ENCODE results near the gene GATD1.

DNA sequence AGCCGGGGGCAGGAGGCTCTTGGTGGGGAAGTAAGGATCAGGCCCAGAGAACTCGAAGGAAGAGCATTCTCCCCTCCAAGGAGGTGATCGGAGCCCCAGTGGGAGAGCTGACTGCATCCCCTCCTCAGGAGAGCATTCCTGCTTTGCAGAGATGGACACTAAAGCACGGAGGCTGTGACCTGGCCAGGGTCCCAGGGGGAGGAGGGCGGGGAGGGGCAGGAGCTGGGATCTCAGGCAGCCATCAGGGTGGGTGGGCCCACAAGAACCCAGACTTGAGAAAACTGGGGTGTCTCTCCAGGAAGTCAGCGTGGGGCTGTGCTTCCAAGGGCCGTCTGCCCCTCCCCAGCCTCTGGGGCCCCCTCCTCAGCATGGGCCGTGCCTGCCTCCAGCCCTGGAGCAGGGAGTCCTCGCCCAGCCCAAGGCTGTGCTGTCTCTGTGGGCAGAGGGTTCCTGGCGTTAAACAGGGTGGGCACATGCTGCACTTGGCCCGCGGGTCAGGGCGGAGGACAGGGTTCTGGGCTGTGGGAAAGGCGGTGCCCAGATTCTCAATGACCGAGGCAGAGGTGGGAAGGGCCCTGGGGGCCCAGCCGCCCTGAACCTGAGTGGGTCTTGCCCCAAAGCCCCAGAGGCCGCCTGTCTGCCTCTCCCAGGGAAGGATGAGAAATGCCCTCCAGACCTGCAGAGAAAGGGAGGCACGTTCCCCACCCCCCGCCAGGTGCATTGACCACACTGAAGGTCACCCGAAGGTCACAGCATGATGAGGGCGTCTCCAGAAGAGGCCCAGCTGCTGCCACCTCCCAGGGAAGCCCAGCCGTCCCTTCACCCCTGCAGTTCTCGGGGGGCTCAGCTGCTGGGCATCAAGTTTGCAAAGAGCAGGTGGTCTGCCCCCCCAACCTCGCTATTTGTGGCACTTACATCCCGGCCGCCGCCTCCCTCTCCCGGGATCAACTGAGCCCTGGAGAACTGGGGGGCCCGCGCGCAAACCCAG lies 12.0 kb upstream of the GATD1 start:
- no peak for TF ChIP-seq EZH2 (IDR thresholded peaks at IDR 0.05; ENCODE audit: borderline replicate concordance, insufficient read depth, low read depth, low read length, poor library complexity, severe bottlenecking)
- TF ChIP-seq, protein P1, sequence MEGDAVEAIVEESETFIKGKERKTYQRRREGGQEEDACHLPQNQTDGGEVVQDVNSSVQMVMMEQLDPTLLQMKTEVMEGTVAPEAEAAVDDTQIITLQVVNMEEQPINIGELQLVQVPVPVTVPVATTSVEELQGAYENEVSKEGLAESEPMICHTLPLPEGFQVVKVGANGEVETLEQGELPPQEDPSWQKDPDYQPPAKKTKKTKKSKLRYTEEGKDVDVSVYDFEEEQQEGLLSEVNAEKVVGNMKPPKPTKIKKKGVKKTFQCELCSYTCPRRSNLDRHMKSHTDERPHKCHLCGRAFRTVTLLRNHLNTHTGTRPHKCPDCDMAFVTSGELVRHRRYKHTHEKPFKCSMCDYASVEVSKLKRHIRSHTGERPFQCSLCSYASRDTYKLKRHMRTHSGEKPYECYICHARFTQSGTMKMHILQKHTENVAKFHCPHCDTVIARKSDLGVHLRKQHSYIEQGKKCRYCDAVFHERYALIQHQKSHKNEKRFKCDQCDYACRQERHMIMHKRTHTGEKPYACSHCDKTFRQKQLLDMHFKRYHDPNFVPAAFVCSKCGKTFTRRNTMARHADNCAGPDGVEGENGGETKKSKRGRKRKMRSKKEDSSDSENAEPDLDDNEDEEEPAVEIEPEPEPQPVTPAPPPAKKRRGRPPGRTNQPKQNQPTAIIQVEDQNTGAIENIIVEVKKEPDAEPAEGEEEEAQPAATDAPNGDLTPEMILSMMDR (IDR thresholded peaks at IDR 0.05): no peak
